ENCODE results near the gene MFAP3L. TPM values are rescaled to one million over a fixed set of nuclear protein-coding genes. Genes with fewer than 3 reads are reported as not detected.
A peak's percentile ranks its signal among the peaks of the same experiment; 100 is the strongest.

The MFAP3L gene
- total RNA-seq, 6 experiments from 2014 or later = 23.2 to 84.3 (median 39.3) TPM

- ATAC-seq (no peak), DNase-seq (no peak)
- H3K36me3 ChIP-seq = no peaks in the 10 kb centered on the region
- 31% methylated on average over 1 of the region's 1 CpG for whole genome bisulfite sequencing (ENCODE audit: insufficient coverage, low coverage, low lambda C conversion rate, missing lambda C conversion rate)
- no peak overlapping the region for H3K27ac ChIP-seq
- no peaks in the 10 kb centered on the region for H3K9me3 ChIP-seq
- intact Hi-C loops (cut with DNase I) = loop anchor here in 1 of 2 donors (10.0 kb wide), 1 partner anchor 125 kb away; no protein-coding TSS in a partner anchor
- H3K4me1 ChIP-seq = peaks cover 0 to 5% (median 1%) of the 10 kb centered on the region in 4 donors
- H3K27me3 ChIP-seq = no peaks in the 10 kb centered on the region
- no peak overlapping the region for H3K4me3 ChIP-seq
- TF ChIP-seq POLR2A (IDR thresholded peaks at IDR 0.05) (no peak), CTCF (IDR thresholded peaks at IDR 0.05) (no peak)
These were observed 3.9 kb upstream of the MFAP3L start for GRCh38 chr4:170030121-170030520.

GRCh38 chr4:170027181-170027829 is 1.1 kb upstream of the MFAP3L start:
- TF ChIP-seq CTCF (IDR thresholded peaks at IDR 0.05) = no peak
- peak; percentile 43 for TF ChIP-seq POLR2A (IDR thresholded peaks at IDR 0.05)
- intact Hi-C loops (cut with DNase I) = no loop called here
- 4% methylated on average over 27 of the region's 37 CpGs for WGBS (ENCODE audit: insufficient coverage, low coverage, low lambda C conversion rate, missing lambda C conversion rate)
- Histone ChIP-seq H3K36me3 (no peaks in the 10 kb centered on the region), H3K4me3 (peak overlapping the region; percentile 61 to 92 (median 79)), H3K9me3 (no peaks in the 10 kb centered on the region), H3K4me1 (peaks cover 0 to 12% (median 0%) of the 10 kb centered on the region in 4 donors), H3K27me3 (no peaks in the 10 kb centered on the region), H3K27ac (peak overlapping the region; percentile 61 to 89 (median 83))
- ATAC-seq = peak; percentile 85 to 90 (median 88)
- peak; percentile 93 to 97 (median 96) for DNase-seq

- H3K27ac ChIP-seq = peak overlapping the region in 2 of 3 donors; percentile 49 to 89
- peak in 2 of 4 donors; percentile 2 to 4 for ATAC-seq
- H3K4me3 ChIP-seq = peak overlapping the region; percentile 61 to 92 (median 79)
- no peaks in the 10 kb centered on the region for H3K36me3 ChIP-seq
- no peaks in the 10 kb centered on the region for H3K9me3 ChIP-seq
- TF ChIP-seq CTCF (IDR thresholded peaks at IDR 0.05) (no peak), POLR2A (IDR thresholded peaks at IDR 0.05) (no peak)
- intact Hi-C loops (cut with DNase I) = no loop called here
- peaks cover 0 to 12% (median 0%) of the 10 kb centered on the region in 4 donors for H3K4me1 ChIP-seq
- 7% methylated on average over 18 of the region's 74 CpGs for WGBS (ENCODE audit: insufficient coverage, low coverage, low lambda C conversion rate, missing lambda C conversion rate)
- no peaks in the 10 kb centered on the region for H3K27me3 ChIP-seq
- peak; percentile 53 to 62 (median 59) for DNase-seq
These were observed 507 bp downstream of the MFAP3L start for GRCh38 chr4:170025523-170026252.

- no peak for TF ChIP-seq CTCF (IDR thresholded peaks at IDR 0.05)
- TF ChIP-seq POLR2A (IDR thresholded peaks at IDR 0.05) = no peak
- no peak for ATAC-seq
- H3K27me3 ChIP-seq = no peaks in the 10 kb centered on the region
- H3K9me3 ChIP-seq = no peaks in the 10 kb centered on the region
- H3K27ac ChIP-seq = no peak overlapping the region
- no peaks in the 10 kb centered on the region for H3K36me3 ChIP-seq
- WGBS (ENCODE audit: insufficient coverage, low coverage, low lambda C conversion rate, missing lambda C conversion rate) = 95% methylated on average over 2 of the region's 2 CpGs
- DNase-seq = no peak
- intact Hi-C loops (cut with DNase I) = no loop called here
- H3K4me1 ChIP-seq = peaks cover 0 to 12% (median 0%) of the 10 kb centered on the region in 4 donors
- H3K4me3 ChIP-seq = no peak overlapping the region
These were observed 4.0 kb downstream of the MFAP3L start for GRCh38 chr4:170022211-170022610.
